Peyer's patch (tissue), 4 donors: Measurements from ENCODE around the gene CHD9. TPM values are rescaled to one million over a fixed set of nuclear protein-coding genes. Genes with fewer than 3 reads are reported as not detected.

ENCODE experiments used
- DNase-seq, 3 donors: peaks; one replicate each; pipeline ENCODE4 v3.0.0-alpha.2; 2017 to 2019
- H3K27ac ChIP-seq, 4 donors: fragments of 200-600 bp; sonication (generic); one replicate each; pipeline ENCODE4 v1.5.1; 2016 to 2019
- H3K27me3 ChIP-seq, 2 donors: fragments of 200-600 bp; sonication (generic); one replicate each; pipeline ENCODE4 v1.5.1; 2019
- H3K36me3 ChIP-seq, 3 donors: fragments of 200-600 bp; sonication (generic); one replicate each; pipeline ENCODE4 v1.5.1; 2016 to 2019
- H3K4me1 ChIP-seq, 4 donors: fragments of 200-600 bp; sonication (generic); one replicate each; pipeline ENCODE4 v1.5.1; 2016 to 2019
- H3K4me3 ChIP-seq, 4 donors: fragments of 200-600 bp; sonication (generic); 1 replicate in 3 of 4; 2 replicates in 1 of 4; pipeline ENCODE4 v1.5.1; 2016 to 2019; ENCODE audit warnings: mild to moderate bottlenecking in 1 of 4
- H3K9me3 ChIP-seq, 4 donors: fragments of 200-600 bp; sonication (generic); one replicate each; pipeline ENCODE4 v1.5.1; 2016 to 2019; ENCODE audit warnings: mild to moderate bottlenecking in 1 of 4
- CTCF ChIP-seq, 6 experiments: fragments of 450-650 bp in 4 of 6; fragments of 200-600 bp in 2 of 6; sonication (generic) in 1 of 6; IDR thresholded peaks; one replicate each; pipeline ENCODE4 v1.5.1; 2017 to 2019; ENCODE audit warnings: antibody characterized with exemption in 6 of 6, mild to moderate bottlenecking in 3 of 6, moderate library complexity in 1 of 6
- POLR2A ChIP-seq, 2 donors: fragments of 450-650 bp; IDR thresholded peaks; one replicate each; pipeline ENCODE4 v1.5.1; 2017; ENCODE audit warnings: antibody characterized with exemption in 2 of 2, mild to moderate bottlenecking in 2 of 2, moderate library complexity in 2 of 2
- total RNA-seq, 4 donors: library from RNA; depleted of rRNA; stranded (reverse); fragments of >200 nt; gene quantifications; one replicate each; pipeline ENCODE4 v1.1.0, GENCODE V29; 2016

CHD9 gene
- total RNA-seq, 4 donors from 2014 or later = 48.4 to 187 (median 79.3) TPM

GRCh38 chr16:53057658-53058057 is 2.9 kb downstream of the CHD9 start:
- Histone ChIP-seq H3K27me3 (no peaks in the 10 kb centered on the region), H3K36me3 (no peaks in the 10 kb centered on the region), H3K4me1 (peaks cover 0 to 45% (median 6%) of the 10 kb centered on the region in 4 donors), H3K9me3 (no peaks in the 10 kb centered on the region), H3K27ac (peak overlapping the region in 1 of 4 donors; percentile 57), H3K4me3 (no peak overlapping the region)
- TF ChIP-seq CTCF (IDR thresholded peaks at IDR 0.05) = no peak
- TF ChIP-seq POLR2A (IDR thresholded peaks at IDR 0.05) = no peak
- DNase-seq = no peak

GRCh38 chr16:53058441-53058840 is 3.6 kb downstream of the CHD9 start:
- TF ChIP-seq POLR2A (IDR thresholded peaks at IDR 0.05) (no peak), CTCF (IDR thresholded peaks at IDR 0.05) (no peak)
- DNase-seq = no peak
- no peaks in the 10 kb centered on the region for H3K9me3 ChIP-seq

DNA sequence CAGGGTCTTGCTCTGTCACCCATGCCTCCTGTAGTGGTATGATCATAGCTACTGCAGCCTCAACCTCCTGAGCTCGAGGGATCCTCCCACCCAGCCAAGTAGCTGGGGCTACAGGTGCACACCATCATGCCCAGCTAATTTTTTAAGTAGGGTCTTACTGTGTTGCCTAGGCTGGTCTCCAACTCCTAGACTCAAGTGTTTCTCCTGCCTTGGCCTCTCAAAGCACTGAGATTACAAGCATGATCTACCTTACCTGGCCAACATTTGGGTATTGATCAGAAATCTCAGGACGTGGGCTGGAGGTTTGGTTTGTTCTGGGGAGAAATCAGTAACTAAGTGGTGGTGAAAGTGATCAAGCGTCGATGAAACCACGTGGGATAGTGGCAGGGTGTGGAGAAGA is 4.1 kb downstream of the CHD9 start:
- no peaks in the 10 kb centered on the region for H3K36me3 ChIP-seq
- no peaks in the 10 kb centered on the region for H3K27me3 ChIP-seq
- H3K4me1 ChIP-seq = peaks cover 0 to 40% (median 6%) of the 10 kb centered on the region in 4 donors
- H3K9me3 ChIP-seq = no peaks in the 10 kb centered on the region
- H3K4me3 ChIP-seq = no peak overlapping the region
- DNase-seq = no peak
- H3K27ac ChIP-seq = peak overlapping the region in 1 of 4 donors; percentile 57
- TF ChIP-seq POLR2A (IDR thresholded peaks at IDR 0.05) (no peak), CTCF (IDR thresholded peaks at IDR 0.05) (no peak)

More at GRCh38 chr16:53058441-53058840, 3.6 kb downstream of the CHD9 start:
- no peak overlapping the region for H3K4me3 ChIP-seq
- no peaks in the 10 kb centered on the region for H3K36me3 ChIP-seq
- H3K4me1 ChIP-seq = peaks cover 0 to 41% (median 6%) of the 10 kb centered on the region in 4 donors
- no peaks in the 10 kb centered on the region for H3K27me3 ChIP-seq
- peak overlapping the region in 2 of 4 donors; percentile 29 to 57 for H3K27ac ChIP-seq

DNA sequence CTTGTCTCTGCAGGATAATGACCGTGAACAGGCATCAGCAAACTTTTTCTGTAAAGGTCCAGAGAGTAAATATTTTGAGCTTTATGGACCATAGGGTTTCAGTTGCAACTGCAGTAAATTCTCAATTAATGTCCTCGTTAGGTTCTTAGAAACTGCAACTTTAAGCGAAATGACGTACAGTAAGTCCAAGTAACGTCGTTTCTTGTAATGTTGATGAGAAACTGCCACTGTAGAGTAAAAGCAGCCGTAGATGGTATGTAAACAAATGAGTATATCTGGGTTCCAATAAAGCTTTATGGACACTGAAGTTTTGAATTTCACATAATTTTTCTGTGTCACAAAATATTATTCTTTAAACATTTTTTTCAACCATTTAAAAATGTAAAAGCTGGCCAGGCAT is 4.9 kb downstream of the CHD9 start:
- Histone ChIP-seq H3K36me3 (no peaks in the 10 kb centered on the region), H3K27me3 (no peaks in the 10 kb centered on the region), H3K4me3 (no peak overlapping the region), H3K27ac (no peak overlapping the region), H3K9me3 (no peaks in the 10 kb centered on the region), H3K4me1 (peaks cover 0 to 35% (median 6%) of the 10 kb centered on the region in 4 donors)
- no peak for DNase-seq
- no peak for TF ChIP-seq POLR2A (IDR thresholded peaks at IDR 0.05)
- TF ChIP-seq CTCF (IDR thresholded peaks at IDR 0.05) = no peak

- Histone ChIP-seq H3K27ac (peak overlapping the region in 3 of 4 donors; percentile 63 to 69 (median 65)), H3K36me3 (no peaks in the 10 kb centered on the region), H3K4me1 (peaks cover 0 to 30% (median 8%) of the 10 kb centered on the region in 4 donors), H3K4me3 (no peak overlapping the region), H3K9me3 (no peaks in the 10 kb centered on the region), H3K27me3 (no peaks in the 10 kb centered on the region)
- no peak for DNase-seq
- TF ChIP-seq POLR2A (IDR thresholded peaks at IDR 0.05) (no peak), CTCF (IDR thresholded peaks at IDR 0.05) (no peak)
Observed at GRCh38 chr16:53061256-53061655, 6.5 kb downstream of the CHD9 start.

GRCh38 chr16:53061701-53062159 is 6.9 kb downstream of the CHD9 start:
- peak in 2 of 6 experiments; percentile 15 for TF ChIP-seq CTCF (IDR thresholded peaks at IDR 0.05)
- TF ChIP-seq POLR2A (IDR thresholded peaks at IDR 0.05) = no peak
- peaks cover 0 to 25% (median 6%) of the 10 kb centered on the region in 4 donors for H3K4me1 ChIP-seq
- DNase-seq = peak; percentile 72 to 90 (median 86)
- H3K36me3 ChIP-seq = no peaks in the 10 kb centered on the region
- H3K9me3 ChIP-seq = no peaks in the 10 kb centered on the region
- H3K4me3 ChIP-seq = no peak overlapping the region
- H3K27ac ChIP-seq = peak overlapping the region in 3 of 4 donors; percentile 63 to 69 (median 65)
- H3K27me3 ChIP-seq = no peaks in the 10 kb centered on the region
